NCI-H460 (cell line): ENCODE results near the gene ADAMTS9. TPM values are rescaled to one million over a fixed set of nuclear protein-coding genes. Genes with fewer than 3 reads are reported as not detected.

Source experiments
- DNase-seq: peaks from one replicate; pipeline ENCODE4 v3.0.0-alpha.2; 2016; ENCODE audit warnings: low read depth; ENCODE audit errors: extremely low read depth
- total RNA-seq: library from RNA; depleted of rRNA; stranded (reverse); fragments of >200 nt; shearing (Covaris generic); gene quantifications from 2 replicates; pipeline ENCODE4 v1.2.3, GENCODE V29; 2014

ADAMTS9 gene
- total RNA-seq, 1 experiment from 2014 or later, result 7.6 TPM

- DNase-seq, result no peak
Measured at GRCh38 chr3:64621726-64622395, 65.9 kb downstream of the ADAMTS9 start.

- no peak for DNase-seq
Measured at GRCh38 chr3:64621275-64621674, 66.5 kb downstream of the ADAMTS9 start.

- no peak for DNase-seq
Measured at GRCh38 chr3:64620020-64620419, 67.8 kb downstream of the ADAMTS9 start.

GRCh38 chr3:64619216-64619615, 68.6 kb downstream of the ADAMTS9 start:
- DNase-seq, result no peak

DNA sequence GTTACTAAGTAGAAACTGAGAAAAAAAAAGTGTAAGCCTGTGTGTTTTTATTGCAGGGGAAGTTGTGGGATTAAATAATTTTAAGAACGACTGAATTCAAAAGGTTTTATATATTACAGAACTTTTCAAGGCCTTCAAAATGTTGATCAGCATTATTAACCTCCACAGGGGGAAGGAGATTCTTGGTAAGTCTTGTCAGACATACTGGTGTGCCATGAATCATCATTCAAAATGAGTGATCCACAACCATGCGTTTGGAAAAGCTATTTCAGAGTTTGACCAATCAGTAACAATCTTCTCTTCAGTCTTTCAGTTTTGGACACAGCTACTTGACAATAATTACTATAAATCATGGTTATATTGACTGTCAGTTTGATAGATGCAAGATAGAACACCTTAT, 70.2 kb downstream of the ADAMTS9 start:
- no peak for DNase-seq

GRCh38 chr3:64616953-64617352, 70.8 kb downstream of the ADAMTS9 start:
- no peak for DNase-seq

DNA sequence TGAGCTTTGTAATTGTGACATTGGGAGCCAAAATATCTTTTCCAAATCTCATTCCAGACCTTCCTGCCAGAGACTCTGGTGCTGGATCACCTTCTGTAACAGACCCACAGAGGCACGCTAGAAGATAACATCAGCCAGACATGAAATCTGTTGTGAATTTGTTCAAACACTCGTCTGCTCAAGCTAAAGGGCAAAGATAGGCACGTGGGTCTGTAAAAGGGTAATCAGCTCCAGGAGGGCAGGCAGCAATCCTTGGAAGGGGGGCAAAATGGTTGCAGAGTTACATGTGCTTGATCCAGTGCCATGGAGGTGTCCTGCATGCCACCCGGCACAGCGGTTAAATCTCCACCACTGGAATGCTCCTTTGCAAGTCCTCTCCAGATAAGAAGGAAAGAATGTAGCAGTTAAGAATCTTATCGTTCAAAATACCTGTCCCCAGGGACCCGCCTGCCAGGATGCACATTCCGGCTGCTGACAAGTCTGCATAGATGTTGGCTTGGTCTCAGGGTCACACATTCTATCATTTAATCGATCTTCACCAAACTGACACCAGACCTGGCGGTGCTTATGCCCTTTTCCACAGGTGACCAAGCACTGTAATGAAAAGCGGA, 74.8 kb downstream of the ADAMTS9 start:
- DNase-seq, result no peak

DNA sequence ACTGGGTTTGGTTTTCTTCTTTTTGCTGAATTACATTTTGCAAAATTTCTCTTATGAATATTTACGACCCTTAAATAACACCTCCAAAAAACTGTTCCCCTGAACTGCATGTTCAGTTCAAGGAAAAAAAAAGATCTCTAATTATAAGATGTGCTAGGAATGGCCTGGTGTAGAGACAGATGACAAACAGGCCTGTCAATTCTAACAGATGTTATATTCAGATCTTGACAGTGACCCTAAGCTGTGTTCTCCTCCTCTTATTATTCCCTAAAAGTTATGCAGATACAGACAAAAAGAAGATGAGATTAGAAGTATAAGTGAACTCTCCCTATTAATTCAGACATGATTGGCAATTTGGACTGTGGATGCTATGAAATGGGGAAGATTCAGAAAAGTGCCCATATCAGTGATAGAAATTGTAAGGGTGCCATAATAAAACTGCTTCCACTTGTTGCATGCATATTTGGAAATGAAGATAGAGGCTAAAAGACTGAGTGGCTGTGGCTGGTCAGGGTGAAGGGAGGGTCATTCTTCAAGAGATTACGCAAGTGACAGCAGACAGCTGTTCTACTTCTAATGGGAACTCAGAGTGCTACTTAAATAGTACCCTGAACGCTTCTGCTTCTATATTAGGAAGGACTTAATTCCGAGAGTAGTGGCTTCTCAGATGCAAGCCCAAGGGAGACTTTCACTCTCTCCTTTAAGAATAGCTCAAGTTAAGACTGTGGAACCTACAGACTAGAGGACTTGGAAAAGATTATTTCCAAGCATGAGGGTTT, 75.5 kb downstream of the ADAMTS9 start:
- DNase-seq, result no peak

DNA sequence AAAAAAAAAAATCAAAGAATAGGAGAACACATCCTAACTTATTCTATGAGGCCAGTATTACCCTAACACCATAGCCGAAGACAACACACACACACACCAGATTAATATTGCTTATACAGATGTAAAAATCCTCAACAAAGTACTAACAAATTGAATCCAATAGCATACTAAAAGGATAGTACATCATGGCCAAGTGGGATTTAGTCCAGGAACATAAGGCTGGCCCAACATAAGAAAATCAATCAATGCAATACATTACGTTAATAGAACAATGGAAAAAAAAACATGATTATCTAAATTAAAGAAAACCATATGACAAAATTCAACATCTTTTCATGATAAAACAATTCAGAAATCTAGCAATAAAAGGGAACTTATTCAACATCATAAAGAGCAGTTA, 79.1 kb downstream of the ADAMTS9 start:
- no peak for DNase-seq

GRCh38 chr3:64607032-64607551, 80.7 kb downstream of the ADAMTS9 start:
- no peak for DNase-seq

- no peak for DNase-seq
Measured at GRCh38 chr3:64604313-64604712, 83.5 kb downstream of the ADAMTS9 start.

DNA sequence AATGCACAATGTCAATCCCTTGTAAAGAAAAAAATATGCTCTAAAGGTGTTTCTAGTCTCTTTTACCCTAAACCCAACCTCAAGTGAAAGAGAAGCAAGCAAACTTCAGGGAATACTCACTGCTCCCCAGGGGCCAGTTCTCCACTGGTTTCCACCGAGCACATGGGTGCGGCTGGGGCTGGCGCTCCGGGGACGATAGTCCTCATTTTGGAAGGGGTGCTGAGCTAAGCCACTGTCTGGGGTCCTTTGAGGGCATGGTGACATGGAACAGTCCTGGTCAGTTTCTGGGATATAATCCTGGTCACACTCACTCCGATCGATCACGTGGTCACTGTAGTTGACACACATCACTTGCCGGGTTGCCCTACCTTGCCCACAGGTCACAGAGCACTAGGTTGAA, 86.0 kb downstream of the ADAMTS9 start:
- no peak for DNase-seq

DNA sequence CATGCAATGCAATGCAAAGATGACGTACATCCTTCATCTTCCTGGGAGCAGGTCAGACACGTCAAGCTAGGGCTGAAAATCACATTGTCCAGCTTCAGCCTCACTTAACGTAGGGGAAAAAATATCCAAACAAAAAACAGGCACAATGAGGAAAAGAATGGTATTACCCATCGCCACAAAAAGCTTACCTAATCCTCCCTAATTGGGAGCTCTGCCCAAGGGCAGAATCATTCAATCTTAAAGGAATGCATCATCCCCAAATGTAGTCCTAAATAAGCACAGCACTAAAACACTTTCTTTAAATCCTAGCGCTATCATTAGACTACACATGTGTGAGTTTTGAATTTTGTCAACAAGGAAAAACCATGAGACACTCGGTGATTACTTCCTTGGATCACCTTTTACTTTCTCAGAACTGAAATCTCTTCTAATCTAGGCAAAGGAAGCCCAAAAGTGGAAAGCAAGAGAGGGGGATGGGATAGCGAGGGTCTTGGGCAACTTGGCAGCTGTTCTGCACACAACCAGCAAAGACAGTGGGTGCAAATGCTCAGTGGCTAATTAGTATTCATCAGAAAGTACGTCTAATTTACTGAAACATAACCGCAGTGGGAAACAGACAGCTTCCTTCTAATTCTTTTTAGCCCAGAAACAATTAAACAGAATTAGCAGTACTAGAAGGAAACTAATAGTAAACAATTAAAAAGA, 87.4 kb downstream of the ADAMTS9 start:
- DNase-seq, result no peak

- no peak for DNase-seq
Measured at GRCh38 chr3:64599651-64600050, 88.1 kb downstream of the ADAMTS9 start.

- DNase-seq, result no peak
Measured at GRCh38 chr3:64595253-64595694, 92.5 kb downstream of the ADAMTS9 start.

- no peak for DNase-seq
Measured at GRCh38 chr3:64594134-64594533, 93.7 kb downstream of the ADAMTS9 start.

DNA sequence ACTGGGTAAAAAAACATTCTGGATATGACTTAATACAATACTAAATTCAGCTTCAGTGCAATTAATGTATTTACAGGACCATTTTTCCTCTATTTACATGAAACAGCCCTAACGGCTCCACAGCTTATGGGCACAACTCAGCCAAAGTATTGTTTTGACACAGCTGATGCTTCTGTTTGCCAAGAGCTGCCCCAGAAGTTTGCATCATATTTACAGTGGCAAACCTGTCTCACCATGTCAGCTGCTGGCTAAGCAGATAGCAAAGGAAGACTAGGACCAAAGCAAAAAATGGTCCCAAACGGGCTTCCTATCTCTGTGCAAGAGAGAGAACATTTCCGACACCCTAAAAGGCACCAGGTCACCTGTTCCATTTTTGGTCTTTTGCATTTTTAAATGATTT, 94.5 kb downstream of the ADAMTS9 start:
- DNase-seq, result no peak

DNA sequence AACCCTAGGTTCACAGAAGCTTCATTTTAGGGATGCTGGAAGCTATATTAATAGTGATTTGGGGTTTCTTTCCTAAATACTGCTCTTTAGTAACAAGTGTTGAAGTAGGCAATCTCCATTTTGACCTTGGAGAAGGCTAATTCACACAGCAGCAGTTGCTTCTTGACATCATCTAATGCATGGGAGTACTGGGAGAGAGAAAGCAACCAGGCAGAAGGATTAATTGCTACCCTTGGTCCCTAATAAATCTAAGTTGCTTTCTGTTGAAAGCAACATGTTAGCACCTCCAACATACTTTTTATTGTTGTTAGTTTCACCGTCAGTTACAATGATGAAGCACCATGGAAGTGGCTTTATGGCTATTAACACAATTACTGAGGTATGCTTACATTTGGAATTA, 96.2 kb downstream of the ADAMTS9 start:
- DNase-seq, result no peak

DNA sequence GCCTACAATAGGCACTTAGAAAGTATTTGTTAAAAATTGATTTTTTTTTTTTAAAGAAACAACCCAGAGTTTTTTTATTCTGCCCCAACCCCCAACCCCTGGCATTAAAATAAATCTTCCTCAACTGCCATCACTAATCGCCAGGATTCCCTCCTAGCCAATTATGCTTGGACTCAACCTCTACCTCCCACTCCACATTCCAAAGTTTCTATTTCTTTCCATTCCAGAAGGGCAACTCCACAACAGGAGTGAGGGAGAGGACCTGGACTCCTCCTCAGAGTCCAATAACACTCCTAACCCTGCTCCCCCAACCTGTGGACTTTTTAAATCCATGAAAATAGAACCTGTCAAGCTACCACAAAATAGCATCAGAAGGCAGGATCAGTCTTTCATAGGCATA, 99.4 kb downstream of the ADAMTS9 start:
- no peak for DNase-seq

- no peak for DNase-seq
Measured at GRCh38 chr3:64586952-64587351, 100.8 kb downstream of the ADAMTS9 start.

DNA sequence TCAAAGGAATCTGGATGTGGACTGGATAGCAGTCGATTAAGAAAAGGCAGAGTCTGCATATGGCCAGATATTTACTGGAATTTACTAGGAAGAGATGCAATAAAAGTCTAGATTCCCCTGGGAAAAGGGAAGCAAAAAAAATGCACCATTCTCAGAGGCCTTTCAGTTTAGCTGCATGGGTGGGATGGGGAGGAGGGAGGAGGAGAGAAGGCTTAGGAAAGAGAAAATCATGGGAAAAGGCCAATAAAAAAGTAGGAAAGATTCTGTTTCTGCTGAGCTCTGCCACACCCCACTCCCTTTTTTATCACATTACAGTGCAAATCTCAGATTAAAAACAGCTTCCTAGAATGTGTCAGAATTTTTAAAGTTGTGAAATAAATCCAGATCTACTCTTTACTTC, 103.6 kb downstream of the ADAMTS9 start:
- no peak for DNase-seq
